NCI-H774 (cell line): ENCODE results near the gene LDLR.
"Not testable (repeated sequence)": the region's sequence is repeated elsewhere in the genome, so short reads cannot be mapped to it uniquely, and the experiment has no call there.

Source experiments
- DNase-seq: peaks from one replicate; lab custom pipeline; 2025; lab: John Stamatoyannopoulos, UW

Gene LDLR

DNA sequence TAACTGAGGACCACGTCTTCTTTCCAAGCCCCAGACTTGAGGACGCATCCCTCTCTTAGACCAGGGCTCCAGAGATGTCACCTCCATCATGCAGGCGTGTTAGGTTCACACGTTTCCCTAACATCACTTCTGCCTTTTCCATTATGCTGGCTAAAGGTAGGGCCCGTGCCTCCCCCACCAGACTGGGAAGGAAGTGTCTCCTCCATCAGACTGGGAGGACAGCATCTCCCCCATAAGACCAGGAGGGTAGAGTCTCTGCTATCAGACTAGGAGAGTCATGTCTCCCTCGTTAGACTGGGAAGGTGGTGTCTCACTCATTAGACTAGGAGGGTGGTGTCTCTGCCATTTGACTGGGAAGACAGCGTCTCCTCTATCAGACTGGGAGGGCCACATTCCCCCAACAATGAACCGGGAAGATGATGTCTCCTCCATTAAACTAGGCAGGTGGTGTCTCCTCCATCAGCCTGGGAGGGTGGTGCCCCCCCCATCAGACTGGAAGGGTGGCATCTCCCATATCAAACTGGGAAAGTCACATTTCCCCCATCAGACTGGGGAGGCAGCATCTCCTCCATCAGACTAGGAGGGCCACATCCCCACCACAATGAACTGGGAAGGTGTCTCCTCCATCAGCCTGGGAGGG lies 84.4 kb downstream of the LDLR start:
- no peak for DNase-seq

DNA sequence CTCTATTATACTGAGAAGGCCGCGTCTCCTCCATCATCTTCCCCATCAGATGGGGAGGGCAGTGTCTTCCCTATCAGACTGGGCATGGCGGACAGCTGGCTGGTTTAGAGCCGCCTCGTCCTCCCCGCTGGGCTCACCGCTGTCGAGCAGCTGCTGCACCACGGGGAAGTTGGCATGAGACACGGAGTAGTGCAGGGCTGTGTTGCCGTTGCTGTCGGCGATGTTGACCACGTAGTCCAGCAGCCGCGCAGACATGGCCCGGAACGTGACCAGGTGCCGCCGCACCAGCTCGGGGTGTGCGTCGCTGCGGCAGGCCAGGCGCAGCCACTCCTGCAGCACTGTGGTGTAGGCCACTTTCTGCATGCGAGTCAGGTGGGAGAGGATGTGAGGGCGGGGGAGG lies 85.1 kb downstream of the LDLR start:
- DNase-seq: no peak

DNA sequence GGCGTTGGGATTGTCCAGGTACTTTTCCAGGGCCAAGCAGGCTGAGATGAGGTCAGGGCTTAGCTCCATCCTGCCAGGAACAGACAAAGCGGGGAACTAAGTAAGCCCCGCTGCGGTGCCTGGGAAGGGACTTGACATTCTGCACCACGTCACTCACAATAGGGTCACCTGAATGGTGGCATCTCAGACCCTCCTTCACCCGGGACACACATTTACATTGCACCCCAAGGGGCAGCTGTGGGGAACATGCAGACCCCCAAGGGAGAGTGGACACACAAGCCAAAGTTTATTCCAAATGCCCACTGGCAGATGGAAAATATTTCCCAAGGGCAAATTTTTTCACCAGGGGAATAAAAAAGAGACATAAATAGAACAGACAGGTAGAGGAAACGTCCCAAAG lies 86.7 kb downstream of the LDLR start:
- DNase-seq: no peak

GRCh38 chr19:11176466-11177193 lies 87.4 kb downstream of the LDLR start:
- DNase-seq: no peak

DNA sequence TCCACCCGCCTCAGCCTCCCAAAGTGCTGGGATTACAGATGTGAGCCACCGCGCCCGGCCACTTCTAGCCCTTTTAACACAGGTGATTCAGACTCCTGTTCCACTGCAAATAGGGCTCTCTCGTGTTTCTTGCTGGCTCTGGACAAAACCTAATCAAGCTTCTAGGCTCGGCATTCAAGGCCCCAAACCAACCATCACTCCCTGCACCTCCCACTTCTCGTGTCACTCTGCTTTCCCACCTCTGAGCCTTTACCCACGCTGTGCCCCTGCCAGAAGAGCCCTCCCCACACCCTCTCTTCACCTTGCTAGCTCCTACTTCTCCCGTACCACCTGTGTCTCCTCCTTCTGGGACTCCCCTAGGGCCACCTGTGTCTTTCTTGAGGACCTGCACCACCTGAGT lies 88.3 kb downstream of the LDLR start:
- no peak for DNase-seq

GRCh38 chr19:11179145-11179465 lies 89.8 kb downstream of the LDLR start:
- DNase-seq: not testable (repeated sequence)

GRCh38 chr19:11179716-11180297 lies 90.5 kb downstream of the LDLR start:
- DNase-seq: no peak

GRCh38 chr19:11180346-11180745 lies 91.1 kb downstream of the LDLR start:
- no peak for DNase-seq

GRCh38 chr19:11180975-11181374 lies 91.7 kb downstream of the LDLR start:
- not testable (repeated sequence) for DNase-seq

GRCh38 chr19:11181488-11181887 lies 92.2 kb downstream of the LDLR start:
- no peak for DNase-seq
